Coronary artery (tissue), 2 donors: ENCODE results near the gene LPIN1.

Experiments
- DNase-seq: peaks from one replicate; pipeline ENCODE4 v3.0.0-alpha.2; 2017; ENCODE audit warnings: low spot score
- H3K27ac ChIP-seq, 2 donors: fragments of 200-600 bp; sonication (generic); one replicate each; pipeline ENCODE4 v1.5.1; 2016 to 2019
- H3K4me3 ChIP-seq: fragments of 200-600 bp; sonication (generic); 2 replicates; pipeline ENCODE4 v1.5.1; 2016; ENCODE audit warnings: mild to moderate bottlenecking, moderate library complexity
- TF ChIP-seq, protein P1 (sequence below): fragments of 200-600 bp; sonication (generic); IDR thresholded peaks from one replicate; pipeline ENCODE4 v1.5.1; 2019; ENCODE audit warnings: antibody characterized with exemption

LPIN1 gene

DNA sequence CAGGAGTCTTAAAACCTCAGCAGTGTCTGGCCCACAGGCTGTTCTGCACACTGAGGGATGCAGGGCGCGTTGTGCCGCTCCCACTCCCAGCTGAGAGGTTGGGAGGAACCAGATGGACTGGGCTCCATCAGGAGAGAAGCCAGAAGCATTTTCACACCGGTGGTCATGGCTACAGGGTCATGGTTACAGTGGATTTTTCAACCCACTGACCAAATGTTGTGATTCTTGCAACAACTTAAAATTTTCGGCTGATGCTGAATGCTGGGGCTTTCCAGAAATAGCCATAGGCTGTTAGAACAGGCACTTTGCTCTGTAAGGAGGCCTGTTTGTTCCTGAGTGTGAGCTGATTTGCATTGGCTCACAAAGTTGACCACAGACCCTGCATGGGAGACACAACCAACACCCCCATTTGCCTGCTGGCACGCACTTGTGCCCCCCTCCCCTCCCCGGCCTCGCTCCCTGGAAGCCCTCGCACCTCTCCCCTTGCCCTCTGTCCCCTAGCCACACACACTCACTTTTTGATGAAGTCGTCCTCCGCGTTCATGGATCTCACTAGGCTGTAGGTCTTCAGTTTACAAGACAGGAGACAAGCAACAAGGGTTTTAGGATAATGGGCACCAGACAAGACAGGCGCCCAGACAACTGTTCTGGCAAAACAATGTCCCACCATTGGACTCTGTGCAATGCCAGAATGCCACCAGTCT, 3.4 kb downstream of the LPIN1 start:
- DNase-seq, result no peak
- no peak overlapping the region for H3K27ac ChIP-seq
- TF ChIP-seq, protein P1, sequence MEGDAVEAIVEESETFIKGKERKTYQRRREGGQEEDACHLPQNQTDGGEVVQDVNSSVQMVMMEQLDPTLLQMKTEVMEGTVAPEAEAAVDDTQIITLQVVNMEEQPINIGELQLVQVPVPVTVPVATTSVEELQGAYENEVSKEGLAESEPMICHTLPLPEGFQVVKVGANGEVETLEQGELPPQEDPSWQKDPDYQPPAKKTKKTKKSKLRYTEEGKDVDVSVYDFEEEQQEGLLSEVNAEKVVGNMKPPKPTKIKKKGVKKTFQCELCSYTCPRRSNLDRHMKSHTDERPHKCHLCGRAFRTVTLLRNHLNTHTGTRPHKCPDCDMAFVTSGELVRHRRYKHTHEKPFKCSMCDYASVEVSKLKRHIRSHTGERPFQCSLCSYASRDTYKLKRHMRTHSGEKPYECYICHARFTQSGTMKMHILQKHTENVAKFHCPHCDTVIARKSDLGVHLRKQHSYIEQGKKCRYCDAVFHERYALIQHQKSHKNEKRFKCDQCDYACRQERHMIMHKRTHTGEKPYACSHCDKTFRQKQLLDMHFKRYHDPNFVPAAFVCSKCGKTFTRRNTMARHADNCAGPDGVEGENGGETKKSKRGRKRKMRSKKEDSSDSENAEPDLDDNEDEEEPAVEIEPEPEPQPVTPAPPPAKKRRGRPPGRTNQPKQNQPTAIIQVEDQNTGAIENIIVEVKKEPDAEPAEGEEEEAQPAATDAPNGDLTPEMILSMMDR, result no peak
- no peak overlapping the region for H3K4me3 ChIP-seq

DNA sequence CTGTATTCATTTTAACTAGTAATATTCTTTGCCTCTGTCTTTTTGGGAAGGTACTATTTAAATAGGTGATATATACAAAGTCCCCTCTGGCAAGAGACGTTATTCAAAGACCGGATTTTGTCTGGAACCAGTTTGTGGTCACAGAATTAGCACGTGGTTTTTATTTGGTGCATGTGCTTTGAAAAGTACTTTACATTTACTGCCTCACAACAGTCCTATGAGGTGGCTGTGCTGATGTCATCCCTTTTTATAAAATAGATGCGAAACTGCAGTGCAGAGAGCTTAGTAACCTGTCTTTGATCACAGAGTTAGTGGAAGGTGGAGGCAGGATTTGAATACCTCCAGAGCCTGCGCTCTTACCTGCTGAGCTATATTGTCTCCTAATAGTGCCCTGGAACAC, 4.0 kb downstream of the LPIN1 start:
- TF ChIP-seq, protein P1, result no peak
- H3K27ac ChIP-seq, result no peak overlapping the region
- no peak overlapping the region for H3K4me3 ChIP-seq
- DNase-seq, result no peak

DNA sequence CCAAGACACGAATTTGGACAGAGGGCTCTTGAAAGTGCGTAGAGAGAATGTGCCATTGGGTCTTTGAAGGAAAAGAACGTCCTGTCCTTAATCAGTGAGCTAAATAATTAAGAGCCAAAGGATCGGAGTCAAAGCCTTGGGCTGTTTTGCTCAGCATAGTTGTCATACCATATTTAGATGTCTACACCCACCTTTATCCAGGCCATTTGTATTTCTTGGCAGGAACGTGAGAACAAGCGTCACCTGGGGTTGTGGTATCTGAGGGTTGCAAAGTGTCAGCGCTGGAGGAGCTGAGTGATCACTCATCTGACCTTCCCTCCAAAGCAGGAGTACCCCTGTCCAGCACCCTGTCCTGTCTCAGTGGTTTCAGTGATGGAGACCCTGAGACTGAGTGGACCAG, 4.5 kb downstream of the LPIN1 start:
- DNase-seq, result no peak
- Histone ChIP-seq H3K27ac (no peak overlapping the region), H3K4me3 (no peak overlapping the region)
- TF ChIP-seq, protein P1, result no peak

DNA sequence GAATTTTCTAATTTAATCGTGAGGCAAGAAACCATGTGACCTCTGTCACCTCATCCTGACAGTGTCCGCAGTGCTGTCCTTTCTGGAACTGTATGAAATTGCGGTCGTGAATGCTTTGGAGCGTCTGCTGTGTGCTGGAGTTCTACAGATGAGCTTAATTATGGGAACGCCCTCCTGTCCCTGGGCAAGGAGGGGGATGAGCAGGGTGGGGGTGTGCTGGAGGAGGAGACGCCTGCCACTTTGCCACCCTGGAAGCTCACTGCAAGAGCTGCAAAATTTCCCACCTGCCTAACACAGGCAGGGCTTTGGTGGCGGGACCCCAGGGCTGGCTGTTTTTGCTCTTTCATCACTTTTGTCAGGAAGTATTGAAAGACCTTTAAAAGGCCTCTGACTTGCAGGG, 6.5 kb downstream of the LPIN1 start:
- DNase-seq, result no peak
- TF ChIP-seq, protein P1, result no peak
- Histone ChIP-seq H3K4me3 (no peak overlapping the region), H3K27ac (no peak overlapping the region)

DNA sequence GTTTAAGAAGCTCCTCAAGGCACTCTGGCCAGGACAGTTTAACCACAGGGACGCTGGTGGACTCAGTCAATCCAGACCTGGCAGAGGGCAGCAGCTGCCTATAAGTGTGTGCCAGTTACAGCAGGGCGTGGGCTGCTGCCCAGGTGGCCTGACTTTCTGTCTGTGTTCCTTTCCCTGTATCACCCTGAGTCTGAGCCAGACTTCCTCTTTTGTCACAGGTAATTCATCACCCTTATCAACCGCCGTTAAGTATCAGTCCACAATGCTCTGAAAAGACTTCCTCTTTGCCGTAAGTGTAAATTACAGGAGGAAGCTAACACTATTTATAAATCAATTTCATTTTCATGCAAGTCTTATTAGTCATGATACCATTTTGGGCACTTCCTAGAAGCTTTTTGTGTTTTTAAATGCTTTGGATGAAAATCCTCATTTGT, 7.0 kb downstream of the LPIN1 start:
- DNase-seq, result no peak
- Histone ChIP-seq H3K27ac (peak overlapping the region in 1 of 2 donors; percentile 76), H3K4me3 (peak overlapping the region; percentile 50)
- TF ChIP-seq, protein P1, result no peak

DNA sequence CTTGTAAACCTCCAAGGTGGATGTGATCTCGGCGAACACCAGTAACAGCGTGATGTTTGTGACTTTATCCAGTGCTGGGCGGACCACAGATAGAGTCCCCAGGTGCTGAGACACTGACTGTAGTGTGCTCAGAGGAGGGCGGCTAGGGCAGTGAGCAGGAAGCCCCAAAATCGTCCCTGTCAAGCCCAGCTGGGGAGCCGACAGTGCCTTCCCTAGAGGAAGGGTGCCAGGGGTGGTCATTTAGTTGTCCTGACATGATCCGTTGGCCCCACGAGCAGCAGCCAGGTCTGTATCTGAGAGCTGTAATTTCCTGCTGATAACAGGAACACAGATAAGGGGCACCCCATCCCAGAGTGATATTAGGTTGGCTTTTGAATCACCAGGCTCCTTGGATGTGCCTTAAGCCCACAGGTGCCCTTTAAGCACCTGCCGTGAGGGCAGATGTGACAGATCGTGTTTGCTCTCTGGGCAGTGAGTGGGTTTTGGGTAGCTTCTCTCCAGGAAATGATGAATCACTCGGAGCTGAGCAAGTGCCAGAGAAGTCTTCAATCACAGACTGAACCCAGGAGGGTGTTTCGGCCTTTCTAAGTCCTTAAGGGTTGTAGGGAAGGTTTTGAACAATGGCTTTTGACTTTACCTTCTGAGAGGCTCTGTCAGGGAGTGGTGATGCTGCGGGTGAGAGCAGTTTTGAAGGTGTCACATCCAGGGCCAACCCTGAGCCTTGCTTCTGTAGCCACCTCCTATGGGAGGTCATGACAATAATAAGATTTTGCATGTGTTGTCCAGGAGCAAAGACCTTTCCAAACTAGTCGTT, 7.7 kb downstream of the LPIN1 start:
- DNase-seq, result no peak
- TF ChIP-seq, protein P1, result no peak
- H3K27ac ChIP-seq, result peak overlapping the region in 1 of 2 donors; percentile 76
- peak overlapping the region; percentile 50 for H3K4me3 ChIP-seq

DNA sequence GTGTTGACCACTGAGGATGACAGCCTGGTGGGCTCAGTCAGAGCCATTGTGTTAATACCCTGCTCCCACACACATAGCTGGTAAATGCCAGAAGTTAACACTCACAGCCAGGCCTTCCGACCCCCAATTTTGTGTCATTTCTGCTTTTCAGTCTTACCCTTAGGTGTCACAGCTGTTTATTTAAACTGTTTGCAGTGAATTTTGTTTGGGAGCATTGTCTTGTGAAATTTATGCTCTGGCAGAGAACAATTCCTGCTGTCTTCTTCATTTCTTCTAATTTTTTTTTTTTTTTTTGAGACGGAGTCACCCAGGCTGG, 8.2 kb downstream of the LPIN1 start:
- Histone ChIP-seq H3K4me3 (no peak overlapping the region), H3K27ac (no peak overlapping the region)
- no peak for DNase-seq
- TF ChIP-seq, protein P1, result no peak
